DMS79 (cell line): ENCODE data around the gene STK32B.
"Not testable (repeated sequence)": the region's sequence is repeated elsewhere in the genome, so short reads cannot be mapped to it uniquely, and the experiment has no call there.

Experiments
- DNase-seq: peaks from one replicate; lab custom pipeline; 2025; lab: John Stamatoyannopoulos, UW

The STK32B gene

GRCh38 chr4:5030221-5030620, 21.1 kb upstream of the STK32B start:
- DNase-seq: no peak

GRCh38 chr4:5030927-5031326, 20.4 kb upstream of the STK32B start:
- DNase-seq: no peak

GRCh38 chr4:5032813-5033212, 18.5 kb upstream of the STK32B start:
- no peak for DNase-seq

- no peak for DNase-seq
These were observed 17.9 kb upstream of the STK32B start for GRCh38 chr4:5033281-5033841.

- no peak for DNase-seq
These were observed 17.1 kb upstream of the STK32B start for GRCh38 chr4:5034206-5034605.

DNA sequence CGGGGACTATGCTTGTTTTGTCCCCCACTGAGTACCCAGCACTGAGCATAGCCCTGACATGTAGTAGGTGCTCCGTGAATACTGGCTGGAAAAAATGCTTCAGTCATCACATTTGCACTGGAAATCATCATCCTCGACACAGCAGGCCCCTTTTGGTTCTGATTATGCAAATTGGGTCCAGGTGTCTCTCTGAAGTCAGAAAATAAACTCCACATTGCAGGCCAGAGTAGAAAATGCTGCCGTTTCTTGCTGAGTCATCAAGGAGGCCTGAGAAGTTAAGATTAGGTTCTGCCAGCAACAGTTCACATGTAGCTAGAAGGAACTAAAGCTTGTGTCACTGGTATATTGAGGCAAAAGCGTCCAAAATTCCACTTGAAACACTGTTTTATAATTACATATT, 15.0 kb upstream of the STK32B start:
- DNase-seq: no peak

DNA sequence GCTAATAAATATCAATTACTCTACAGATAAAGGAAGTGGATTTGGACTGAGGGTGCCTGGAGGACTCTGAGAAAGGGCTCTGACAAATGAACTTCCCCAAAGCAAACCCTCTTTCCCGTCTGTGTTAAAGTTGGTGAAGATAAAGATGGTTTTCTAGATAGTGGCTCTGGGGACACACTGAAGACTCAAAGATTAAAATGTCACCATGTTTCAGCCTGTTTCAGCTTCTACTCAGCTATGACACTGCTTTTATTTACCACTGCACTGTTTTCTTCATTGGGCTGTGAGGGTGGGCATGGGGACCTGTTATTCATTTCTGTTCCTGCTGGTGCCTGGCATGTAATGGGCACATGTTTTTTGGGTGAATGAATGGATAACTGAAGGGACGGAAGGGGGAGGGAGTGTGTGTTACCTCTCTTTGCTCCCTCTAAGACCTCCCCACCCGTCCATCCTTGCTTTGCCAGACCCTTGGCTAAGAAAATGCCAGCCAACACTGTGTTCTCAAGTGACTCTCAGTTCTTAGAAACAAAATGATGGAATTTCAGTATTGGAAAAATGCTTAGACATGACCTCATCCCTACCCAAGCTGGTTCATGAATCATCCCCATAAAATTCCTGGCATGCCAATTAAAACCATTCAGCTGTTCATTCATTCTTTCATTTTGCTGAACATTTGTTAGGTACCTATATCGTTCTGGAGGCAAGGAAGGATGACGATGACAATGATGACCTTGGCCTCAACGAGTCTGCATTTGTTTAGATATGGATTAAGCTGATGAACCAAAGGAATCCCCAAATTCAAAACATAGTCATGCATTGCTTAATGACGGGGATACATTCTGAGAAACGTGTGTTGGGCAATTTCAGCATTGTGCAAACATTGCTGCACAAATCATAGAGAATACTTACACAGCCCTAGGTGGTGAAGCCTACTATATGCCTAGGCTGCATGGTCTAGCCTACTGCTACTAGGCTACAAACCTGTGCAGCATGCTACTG, 13.4 kb upstream of the STK32B start:
- DNase-seq: no peak

GRCh38 chr4:5039800-5040199, 11.5 kb upstream of the STK32B start:
- DNase-seq: no peak

GRCh38 chr4:5040856-5041620, 10.2 kb upstream of the STK32B start:
- no peak for DNase-seq

DNA sequence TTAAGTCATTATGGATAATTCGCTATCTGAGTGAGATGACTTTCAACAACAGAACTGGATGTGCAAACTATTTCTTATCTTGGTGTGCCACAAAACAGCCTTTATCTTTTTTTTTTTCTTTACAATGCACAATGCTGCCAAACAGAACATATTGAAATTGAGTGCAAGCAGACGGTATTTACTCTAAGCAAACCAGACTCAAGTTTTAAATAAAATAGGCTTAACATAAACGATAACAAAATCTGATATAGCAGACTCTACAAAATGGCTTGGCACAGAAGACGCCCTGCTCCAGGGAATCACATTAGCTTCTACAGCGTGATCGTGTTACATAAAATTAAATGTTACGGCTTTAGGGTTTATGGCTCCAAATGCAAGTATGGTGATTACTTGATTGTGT, 9.6 kb upstream of the STK32B start:
- DNase-seq: no peak

- no peak for DNase-seq
These were observed 7.7 kb upstream of the STK32B start for GRCh38 chr4:5043579-5043978.

GRCh38 chr4:5044341-5044740, 6.9 kb upstream of the STK32B start:
- no peak for DNase-seq

GRCh38 chr4:5045097-5045496, 6.2 kb upstream of the STK32B start:
- no peak for DNase-seq

DNA sequence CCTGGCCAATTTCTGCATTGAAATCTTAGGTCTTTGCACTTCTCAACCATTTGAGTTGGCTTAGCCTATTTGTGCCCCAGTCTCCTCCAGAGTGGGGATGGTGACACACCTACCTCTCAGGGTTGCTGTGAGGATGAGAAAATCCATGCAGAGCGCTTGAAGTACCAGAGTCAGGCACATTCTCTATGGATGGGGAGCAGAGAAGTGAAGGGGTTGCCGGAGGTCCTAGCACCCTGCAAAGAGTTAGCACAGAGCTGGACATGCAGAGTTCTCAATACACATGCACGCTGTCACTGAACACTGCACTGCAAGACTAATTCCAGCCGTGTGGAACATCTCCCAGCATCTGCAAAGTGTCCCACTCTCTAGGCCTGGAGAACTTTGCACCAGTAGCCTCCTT, 2.6 kb upstream of the STK32B start:
- no peak for DNase-seq

DNA sequence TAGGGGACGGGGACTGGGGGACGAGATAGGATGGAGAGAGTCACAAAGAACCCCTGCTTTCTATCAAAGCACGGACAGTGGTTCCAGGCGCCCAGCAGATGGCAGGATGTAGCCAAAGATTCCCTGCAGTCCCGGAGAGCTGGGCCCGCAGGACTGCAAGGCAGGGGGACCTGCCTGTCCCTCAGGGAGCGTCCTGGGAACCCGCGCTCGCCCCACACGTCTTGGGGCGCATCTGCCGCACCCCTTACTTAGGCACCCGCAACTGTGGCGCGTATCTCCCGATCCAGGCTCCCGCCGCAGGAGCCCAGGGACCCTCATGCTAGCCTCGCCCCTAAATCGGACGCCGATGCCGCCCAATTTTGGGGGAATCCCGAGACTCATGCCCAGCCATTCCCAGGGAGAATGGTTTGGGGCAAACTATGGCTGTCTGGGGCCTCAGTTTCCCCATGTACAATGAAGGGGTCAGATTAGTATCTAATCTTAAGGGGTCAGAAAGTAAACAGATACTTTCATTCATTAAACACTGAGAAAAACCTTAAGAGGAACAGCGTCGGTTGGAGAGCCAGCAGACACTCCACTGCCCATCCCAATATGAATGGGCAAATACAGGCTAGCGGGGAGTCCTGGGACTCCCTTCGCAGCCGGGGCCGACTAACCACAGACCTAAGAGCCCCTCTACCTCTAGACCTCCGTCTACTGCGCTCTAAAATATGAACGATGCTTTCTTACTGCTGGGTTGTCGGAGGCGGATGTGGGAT, 581 bp upstream of the STK32B start:
- DNase-seq: peak; percentile 14

GRCh38 chr4:5052204-5052702, 973 bp downstream of the STK32B start:
- no peak for DNase-seq

- no peak for DNase-seq
These were observed 1.6 kb downstream of the STK32B start for GRCh38 chr4:5052726-5053425.

DNA sequence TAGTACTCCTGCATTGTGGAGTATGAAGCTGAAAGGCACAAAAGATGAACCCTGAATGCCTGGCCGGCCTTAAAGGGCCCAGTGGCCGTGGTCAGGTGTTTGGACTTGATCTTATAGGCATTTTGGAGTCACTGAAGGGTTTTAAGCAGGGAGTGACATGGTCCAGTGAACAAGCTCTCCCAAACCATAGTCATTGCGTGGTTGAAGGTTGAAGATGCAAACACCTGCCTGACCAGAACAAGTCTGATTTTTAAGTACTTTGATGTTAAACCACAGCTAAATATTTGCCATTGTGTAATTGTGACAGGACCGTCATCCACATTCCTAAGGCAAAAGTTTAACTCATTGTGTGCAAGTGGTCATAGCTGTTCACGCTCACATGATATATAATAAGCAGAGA, 3.3 kb downstream of the STK32B start:
- DNase-seq: peak; percentile 28

DNA sequence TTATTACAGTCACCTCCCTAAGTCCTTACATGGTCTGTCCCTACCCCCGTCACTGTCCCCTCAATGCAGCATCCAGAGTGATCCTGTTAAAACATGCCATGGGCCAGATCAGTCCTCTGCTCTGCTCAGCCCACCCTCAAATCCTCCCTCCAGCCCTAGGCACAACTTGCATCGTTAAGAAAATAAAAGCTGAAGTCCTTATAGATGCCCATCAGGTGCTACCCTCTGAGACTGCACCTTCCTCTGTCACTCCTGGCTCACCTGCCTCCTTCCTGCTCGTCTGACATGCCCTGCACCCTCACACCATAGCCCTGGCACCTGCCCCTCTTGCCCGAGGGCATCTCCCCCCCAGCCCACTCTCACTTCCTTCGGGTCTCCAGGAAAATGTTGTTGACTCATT, 4.1 kb downstream of the STK32B start:
- DNase-seq: no peak

DNA sequence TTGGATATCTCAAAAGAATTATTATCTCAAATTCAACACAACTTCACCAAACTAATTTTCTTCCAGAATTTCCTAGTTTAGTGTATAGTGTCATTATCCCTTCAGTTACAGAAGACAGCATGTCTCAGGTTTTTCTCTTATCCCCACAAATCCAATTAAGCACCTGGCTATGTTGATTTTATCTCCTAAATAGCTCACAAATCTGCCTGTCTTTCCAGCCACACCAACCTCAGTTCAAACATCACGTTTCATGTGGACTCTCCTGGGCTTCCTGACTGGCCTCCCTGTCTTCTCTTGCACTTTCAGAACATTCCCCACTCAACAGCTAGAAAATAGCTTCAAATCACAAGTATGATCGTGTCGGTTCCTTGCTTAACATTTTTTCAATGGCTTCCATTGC, 14.8 kb downstream of the STK32B start:
- DNase-seq: no peak

- DNase-seq: not testable (repeated sequence)
These were observed 15.7 kb downstream of the STK32B start for GRCh38 chr4:5066968-5067367.
